Neural crest cell (in vitro differentiated cells): Measurements from ENCODE around the gene CYFIP2. TPM values are rescaled to one million over a fixed set of nuclear protein-coding genes. Genes with fewer than 3 reads are reported as not detected.

ENCODE experiments used
- DNase-seq: peaks from one replicate; pipeline ENCODE4 v3.0.0; 2021; ENCODE audit warnings: low read depth, mixed read lengths, low spot score
- H3K27ac Mint-ChIP-seq: one replicate; pipeline ENCODE4 v1.8.0; 2021; ENCODE audit warnings: mild to moderate bottlenecking, mixed read lengths; ENCODE audit not compliant: unreplicated experiment
- H3K27me3 Mint-ChIP-seq: 2 replicates; pipeline ENCODE4 v1.8.0; 2021; ENCODE audit warnings: low read depth, mild to moderate bottlenecking, mixed read lengths
- H3K36me3 Mint-ChIP-seq: 2 replicates; pipeline ENCODE4 v1.8.0; 2021; ENCODE audit warnings: low read depth, mild to moderate bottlenecking, mixed read lengths
- H3K4me1 Mint-ChIP-seq: 2 replicates; pipeline ENCODE4 v1.8.0; 2021; ENCODE audit warnings: mixed read lengths
- H3K4me3 Mint-ChIP-seq: one replicate; pipeline ENCODE4 v1.8.0; 2021; ENCODE audit warnings: mild to moderate bottlenecking, mixed read lengths
- H3K9me3 Mint-ChIP-seq: 2 replicates; pipeline ENCODE4 v1.8.0; 2021; ENCODE audit warnings: mixed read lengths
- total RNA-seq: library from RNA; stranded (reverse); gene quantifications from 2 replicates; pipeline ENCODE4 v1.2.1, GENCODE V29; 2021
- TF ChIP-seq, protein P1 (sequence below): fragments of 200-600 bp; sonication (generic); conservative IDR thresholded peaks from 2 replicates; pipeline ENCODE4 v1.5.0; 2021; ENCODE audit warnings: antibody characterized with exemption, mild to moderate bottlenecking

The CYFIP2 gene
- total RNA-seq, 1 donor from 2014 or later, result 76.6 TPM

DNA sequence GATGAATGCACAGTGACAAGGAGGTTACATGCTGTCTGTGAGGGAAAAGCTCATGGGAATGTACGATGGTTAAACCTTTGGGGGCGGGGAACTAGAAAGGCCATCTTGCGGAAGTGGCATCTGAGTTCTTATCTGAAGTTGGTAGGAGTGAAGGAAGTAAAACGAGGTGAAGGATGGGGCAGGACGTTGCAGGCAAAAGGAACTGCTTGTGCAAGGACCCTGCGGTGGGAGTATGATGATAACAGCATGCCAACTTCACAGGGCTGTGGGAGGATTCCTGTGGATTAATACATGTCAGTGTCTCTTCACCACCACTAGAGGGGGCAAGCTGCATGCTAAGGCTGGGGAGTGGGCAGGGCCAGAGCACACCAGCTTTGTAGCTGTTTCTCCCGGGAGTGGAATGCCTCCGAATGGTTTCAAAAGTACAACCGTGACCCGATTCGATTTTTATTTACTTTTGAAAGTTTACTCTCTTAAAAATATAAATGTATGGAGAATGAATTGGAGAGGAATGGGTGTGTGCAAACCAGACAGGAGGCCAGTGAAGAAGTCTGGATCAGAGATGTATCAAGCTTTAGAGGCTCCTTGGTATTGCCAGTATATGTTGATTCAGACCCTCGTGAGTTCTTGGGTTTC, 62.5 kb downstream of the CYFIP2 start:
- H3K36me3 Mint-ChIP-seq, result peaks cover 27% of the 10 kb centered on the region
- peak; percentile 43 for DNase-seq
- H3K9me3 Mint-ChIP-seq, result no peaks in the 10 kb centered on the region
- TF ChIP-seq, protein P1, sequence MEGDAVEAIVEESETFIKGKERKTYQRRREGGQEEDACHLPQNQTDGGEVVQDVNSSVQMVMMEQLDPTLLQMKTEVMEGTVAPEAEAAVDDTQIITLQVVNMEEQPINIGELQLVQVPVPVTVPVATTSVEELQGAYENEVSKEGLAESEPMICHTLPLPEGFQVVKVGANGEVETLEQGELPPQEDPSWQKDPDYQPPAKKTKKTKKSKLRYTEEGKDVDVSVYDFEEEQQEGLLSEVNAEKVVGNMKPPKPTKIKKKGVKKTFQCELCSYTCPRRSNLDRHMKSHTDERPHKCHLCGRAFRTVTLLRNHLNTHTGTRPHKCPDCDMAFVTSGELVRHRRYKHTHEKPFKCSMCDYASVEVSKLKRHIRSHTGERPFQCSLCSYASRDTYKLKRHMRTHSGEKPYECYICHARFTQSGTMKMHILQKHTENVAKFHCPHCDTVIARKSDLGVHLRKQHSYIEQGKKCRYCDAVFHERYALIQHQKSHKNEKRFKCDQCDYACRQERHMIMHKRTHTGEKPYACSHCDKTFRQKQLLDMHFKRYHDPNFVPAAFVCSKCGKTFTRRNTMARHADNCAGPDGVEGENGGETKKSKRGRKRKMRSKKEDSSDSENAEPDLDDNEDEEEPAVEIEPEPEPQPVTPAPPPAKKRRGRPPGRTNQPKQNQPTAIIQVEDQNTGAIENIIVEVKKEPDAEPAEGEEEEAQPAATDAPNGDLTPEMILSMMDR, result peak; percentile 94
- H3K4me3 Mint-ChIP-seq, result peak overlapping the region; percentile 50
- H3K4me1 Mint-ChIP-seq, result peaks cover 20% of the 10 kb centered on the region
- no peak overlapping the region for H3K27ac Mint-ChIP-seq
- H3K27me3 Mint-ChIP-seq, result no peaks in the 10 kb centered on the region

DNA sequence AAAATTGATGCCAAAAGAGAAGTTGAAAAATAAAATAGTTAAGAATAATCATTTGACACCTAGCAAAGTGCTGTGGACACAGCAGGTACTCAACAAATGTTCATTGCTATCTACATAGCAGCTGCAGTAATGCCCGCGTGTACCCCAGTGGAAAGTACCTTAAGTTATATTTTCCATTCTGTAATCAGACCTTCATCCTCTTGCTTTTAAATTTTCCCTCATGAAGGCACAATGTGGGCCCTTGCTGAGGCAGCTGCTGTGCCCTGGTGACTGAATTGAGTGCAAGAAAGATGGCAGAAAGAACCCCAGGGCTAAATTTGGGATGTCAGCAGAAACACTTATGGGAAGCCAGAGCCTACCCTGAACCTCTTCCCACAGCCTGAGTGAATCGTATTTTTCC, 65.9 kb downstream of the CYFIP2 start:
- no peaks in the 10 kb centered on the region for H3K27me3 Mint-ChIP-seq
- no peak for DNase-seq
- no peak overlapping the region for H3K4me3 Mint-ChIP-seq
- peak overlapping the region; percentile 57 for H3K27ac Mint-ChIP-seq
- peaks cover 31% of the 10 kb centered on the region for H3K4me1 Mint-ChIP-seq
- no peaks in the 10 kb centered on the region for H3K9me3 Mint-ChIP-seq
- TF ChIP-seq, protein P1, result no peak
- H3K36me3 Mint-ChIP-seq, result peaks cover 23% of the 10 kb centered on the region

DNA sequence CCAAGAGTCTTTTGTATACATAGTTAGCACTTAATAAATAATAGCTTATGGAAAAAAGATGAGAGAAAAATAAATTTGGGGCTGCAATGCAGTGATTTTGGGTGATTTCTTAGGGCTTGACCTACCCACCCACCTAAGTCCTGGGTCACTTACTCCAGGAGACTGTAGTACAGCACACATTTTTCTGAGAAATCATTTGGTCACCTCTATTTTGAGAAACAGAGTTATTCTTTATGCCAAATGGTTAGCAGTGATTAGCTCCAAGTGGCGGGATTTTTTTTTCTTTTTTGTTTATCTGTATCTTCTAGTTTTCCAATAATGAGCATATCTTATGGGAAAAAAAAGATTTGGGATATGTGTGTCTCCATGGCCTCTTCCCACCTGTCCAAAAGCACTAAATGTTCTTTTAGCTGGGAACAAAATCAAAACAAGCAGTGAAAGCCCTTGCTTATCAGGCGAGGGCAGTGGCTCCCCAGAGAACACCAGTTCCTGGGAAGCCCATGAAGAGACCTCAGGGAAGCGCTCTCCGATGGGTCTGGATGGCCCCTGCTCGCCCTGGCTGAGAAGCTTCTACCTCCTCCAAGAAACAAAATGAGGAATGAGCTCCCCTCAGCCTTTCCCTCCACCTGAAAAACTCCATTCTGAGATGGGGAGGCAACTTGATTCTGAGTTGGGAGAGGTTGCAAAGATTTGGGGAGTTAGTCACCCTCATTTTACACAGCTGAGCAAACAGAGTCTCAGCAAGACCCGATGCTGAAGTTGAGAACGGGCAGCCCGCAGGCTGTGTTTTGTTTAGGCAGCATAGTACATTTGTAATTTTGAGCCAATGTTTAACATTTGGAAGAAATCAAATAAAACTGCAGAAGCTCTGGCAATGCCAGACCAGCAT, 69.9 kb downstream of the CYFIP2 start:
- TF ChIP-seq, protein P1, result no peak
- H3K36me3 Mint-ChIP-seq, result peaks cover 31% of the 10 kb centered on the region
- peak overlapping the region; percentile 92 for H3K27ac Mint-ChIP-seq
- peaks cover 27% of the 10 kb centered on the region for H3K4me1 Mint-ChIP-seq
- no peaks in the 10 kb centered on the region for H3K27me3 Mint-ChIP-seq
- no peak overlapping the region for H3K4me3 Mint-ChIP-seq
- H3K9me3 Mint-ChIP-seq, result peaks cover 2% of the 10 kb centered on the region
- no peak for DNase-seq

DNA sequence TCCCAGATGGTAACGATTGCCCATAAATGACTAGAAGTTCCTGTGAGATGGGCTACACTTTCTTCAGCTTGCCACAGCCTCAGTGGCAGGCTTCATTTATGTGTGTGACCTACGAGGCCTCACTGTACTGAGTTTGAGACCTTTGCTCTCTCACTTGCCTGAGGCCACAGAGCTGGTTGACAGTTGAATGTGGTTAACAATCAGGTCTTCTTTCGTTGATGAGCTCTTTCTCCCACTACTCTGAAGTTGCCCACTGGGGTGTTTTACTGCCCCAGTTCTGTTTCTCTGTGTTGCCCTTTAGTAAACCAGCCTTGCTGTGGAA, 70.5 kb downstream of the CYFIP2 start:
- Mint-ChIP-seq H3K27ac (peak overlapping the region; percentile 32), H3K4me3 (no peak overlapping the region), H3K27me3 (no peaks in the 10 kb centered on the region), H3K9me3 (peaks cover 2% of the 10 kb centered on the region), H3K4me1 (peaks cover 24% of the 10 kb centered on the region), H3K36me3 (peaks cover 33% of the 10 kb centered on the region)
- TF ChIP-seq, protein P1, result no peak
- DNase-seq, result peak; percentile 34

DNA sequence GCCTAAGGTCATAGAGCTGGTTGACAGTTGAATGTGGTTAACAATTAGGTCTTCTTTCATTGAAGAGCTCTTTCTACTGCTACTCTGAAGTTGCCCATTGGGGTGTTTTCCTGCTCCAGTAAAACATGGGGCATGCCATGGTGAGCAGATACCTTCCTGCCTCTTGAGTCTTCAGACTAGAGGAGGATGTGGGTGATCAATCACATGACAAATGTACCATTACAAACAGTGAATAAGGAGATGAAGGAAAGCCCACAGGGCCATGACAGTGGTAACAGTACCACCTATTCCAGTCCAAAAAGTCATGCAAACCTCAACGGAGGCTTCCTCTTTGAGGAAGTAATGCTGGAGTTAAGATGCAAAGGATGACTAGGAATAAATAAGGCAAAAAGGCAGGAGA, 73.5 kb downstream of the CYFIP2 start:
- peaks cover 2% of the 10 kb centered on the region for H3K9me3 Mint-ChIP-seq
- H3K27me3 Mint-ChIP-seq, result no peaks in the 10 kb centered on the region
- no peak overlapping the region for H3K27ac Mint-ChIP-seq
- peaks cover 23% of the 10 kb centered on the region for H3K36me3 Mint-ChIP-seq
- DNase-seq, result no peak
- TF ChIP-seq, protein P1, result no peak
- H3K4me3 Mint-ChIP-seq, result no peak overlapping the region
- peaks cover 22% of the 10 kb centered on the region for H3K4me1 Mint-ChIP-seq
